ENCODE results near the gene LRIT3. TPM values are rescaled to one million over a fixed set of nuclear protein-coding genes. Genes with fewer than 3 reads are reported as not detected.
"Not testable (repeated sequence)": the region's sequence is repeated elsewhere in the genome, so short reads cannot be mapped to it uniquely, and the experiment has no call there.

The LRIT3 gene
- total RNA-seq, 1 donor from 2014 or later: not detected

DNA sequence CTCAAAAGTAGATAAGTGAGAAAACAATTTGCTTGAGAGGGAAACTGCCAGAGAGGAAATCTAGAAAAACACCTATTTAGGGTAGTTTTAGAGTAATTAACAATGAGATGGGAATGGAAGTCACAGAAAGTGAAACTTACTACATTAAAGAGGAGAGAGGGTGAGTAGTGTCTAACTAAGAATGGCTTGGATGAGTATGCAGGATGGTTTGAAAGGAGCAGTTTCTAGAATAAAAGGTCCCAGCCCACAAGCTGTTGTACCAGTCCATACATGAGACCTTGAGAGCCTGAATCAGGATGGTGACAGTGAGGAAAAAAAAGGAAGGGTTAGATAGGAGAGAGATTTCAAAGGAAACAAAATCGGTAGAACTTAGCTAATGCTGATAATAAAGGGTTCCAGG, 31.0 kb upstream of the LRIT3 start:
- no peaks in the 10 kb centered on the region for H3K27me3 Mint-ChIP-seq (ENCODE audit: insufficient read depth)
- peak overlapping the region; percentile 96 for H3K27ac Mint-ChIP-seq
- no peaks in the 10 kb centered on the region for H3K9me3 Mint-ChIP-seq
- peak overlapping the region; percentile 98 for H3K4me3 Mint-ChIP-seq
- intact Hi-C loops (cut with micrococcal nuclease): loop anchor here (1.0 to 10.0 kb wide), 8 partner anchors 65 to 1825 kb away; partner anchors contain the start of gene OSTC
- H3K36me3 Mint-ChIP-seq (ENCODE audit: low read depth): peaks cover 49% of the 10 kb centered on the region
- DNase-seq (ENCODE audit: low spot score): no peak
- peaks cover 58% of the 10 kb centered on the region for H3K4me1 Mint-ChIP-seq (ENCODE audit: low read depth)

DNA sequence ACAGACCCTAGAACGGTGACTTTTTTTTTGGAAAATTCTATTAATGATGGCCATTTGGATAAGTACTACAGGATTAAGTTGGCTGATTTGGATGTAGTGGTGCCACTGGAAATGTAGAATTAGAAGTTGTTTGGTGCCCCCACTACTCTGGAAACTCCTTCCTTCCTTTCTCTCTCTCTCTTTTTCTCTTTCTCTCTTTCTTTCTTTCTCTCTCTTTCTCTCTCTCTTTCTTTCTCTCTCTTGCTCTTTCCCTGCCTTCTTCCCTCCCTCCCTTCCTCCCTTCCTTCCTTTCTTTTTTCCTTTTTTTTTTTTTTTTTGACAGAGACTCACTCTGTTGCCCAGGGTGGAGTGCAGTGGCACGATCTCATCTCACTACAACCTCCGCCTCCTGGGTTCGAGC, 29.6 kb upstream of the LRIT3 start:
- no peak overlapping the region for H3K27ac Mint-ChIP-seq
- H3K27me3 Mint-ChIP-seq (ENCODE audit: insufficient read depth): no peaks in the 10 kb centered on the region
- no peak overlapping the region for H3K4me3 Mint-ChIP-seq
- peaks cover 63% of the 10 kb centered on the region for H3K4me1 Mint-ChIP-seq (ENCODE audit: low read depth)
- intact Hi-C loops (cut with micrococcal nuclease): loop anchor here (5.0 to 10.0 kb wide), 5 partner anchors 66 to 1826 kb away; no protein-coding TSS in a partner anchor
- H3K36me3 Mint-ChIP-seq (ENCODE audit: low read depth): peaks cover 55% of the 10 kb centered on the region
- DNase-seq (ENCODE audit: low spot score): no peak
- H3K9me3 Mint-ChIP-seq: no peaks in the 10 kb centered on the region

DNA sequence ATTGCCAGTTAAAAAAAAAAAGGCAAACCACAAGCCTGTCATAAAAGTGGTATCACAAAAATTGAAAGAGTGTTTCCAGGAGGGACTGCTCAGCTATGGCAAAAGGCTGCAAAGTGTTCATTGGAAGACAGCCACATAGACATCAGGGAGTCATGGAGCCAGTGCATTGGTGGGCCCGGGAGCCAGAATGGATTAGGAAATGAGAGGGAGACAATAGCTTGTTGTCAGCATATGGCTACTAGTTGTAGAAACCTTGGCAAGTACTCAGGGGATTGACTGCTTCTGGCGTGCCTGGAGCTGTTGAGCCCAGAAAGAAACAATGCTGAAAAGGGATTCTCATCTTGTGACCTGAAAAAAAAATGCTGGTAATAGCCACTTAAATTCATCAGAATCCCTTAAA, 27.3 kb upstream of the LRIT3 start:
- peaks cover 64% of the 10 kb centered on the region for H3K36me3 Mint-ChIP-seq (ENCODE audit: low read depth)
- peak overlapping the region; percentile 66 for H3K27ac Mint-ChIP-seq
- H3K27me3 Mint-ChIP-seq (ENCODE audit: insufficient read depth): no peaks in the 10 kb centered on the region
- no peaks in the 10 kb centered on the region for H3K9me3 Mint-ChIP-seq
- DNase-seq (ENCODE audit: low spot score): no peak
- H3K4me1 Mint-ChIP-seq (ENCODE audit: low read depth): peaks cover 59% of the 10 kb centered on the region
- intact Hi-C loops (cut with micrococcal nuclease): loop anchor here (2.0 kb wide), 1 partner anchor 376 kb away; no protein-coding TSS in a partner anchor
- H3K4me3 Mint-ChIP-seq: no peak overlapping the region

DNA sequence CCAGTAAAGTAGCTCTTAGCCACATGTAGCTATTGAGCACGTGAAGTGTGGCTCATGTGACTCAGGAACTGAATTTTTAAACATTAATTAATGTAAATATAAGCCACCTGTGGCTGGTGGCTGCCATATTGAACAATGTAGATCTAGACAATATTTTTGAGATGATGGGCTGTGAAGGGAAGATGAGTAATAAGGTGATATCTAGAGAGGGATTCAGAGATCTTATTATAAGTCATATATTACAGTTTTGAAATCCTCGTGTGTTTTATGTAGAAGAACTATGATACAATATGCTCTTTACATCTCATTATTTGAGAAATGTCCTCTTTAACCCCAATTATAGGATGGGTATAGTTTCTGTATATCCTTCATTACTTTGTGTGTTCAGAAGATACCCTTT, 26.7 kb upstream of the LRIT3 start:
- Mint-ChIP-seq H3K36me3 (ENCODE audit: low read depth) (peaks cover 60% of the 10 kb centered on the region), H3K9me3 (no peaks in the 10 kb centered on the region), H3K27me3 (ENCODE audit: insufficient read depth) (no peaks in the 10 kb centered on the region), H3K4me1 (ENCODE audit: low read depth) (peaks cover 54% of the 10 kb centered on the region), H3K4me3 (no peak overlapping the region), H3K27ac (no peak overlapping the region)
- DNase-seq (ENCODE audit: low spot score): no peak
- intact Hi-C loops (cut with micrococcal nuclease): loop anchor here (2.0 kb wide), 1 partner anchor 376 kb away; no protein-coding TSS in a partner anchor

DNA sequence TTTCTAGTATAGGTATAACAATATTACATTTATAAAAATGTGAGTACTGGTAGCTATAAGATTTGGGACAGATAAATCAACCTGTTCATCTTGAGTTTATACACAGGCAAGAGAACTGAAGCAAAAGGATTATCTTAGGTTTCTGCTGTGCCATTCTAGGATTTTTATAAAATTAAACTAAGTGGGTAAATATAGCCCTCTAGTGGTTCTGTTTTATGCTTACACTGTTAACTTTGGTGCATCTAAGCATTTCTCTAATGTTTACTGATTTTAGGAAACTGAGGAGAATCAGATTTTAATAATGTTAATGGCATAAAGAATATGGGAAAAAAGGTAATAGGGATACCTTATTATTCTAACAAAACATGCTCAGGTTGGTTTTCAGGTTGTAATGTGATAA, 21.2 kb upstream of the LRIT3 start:
- Mint-ChIP-seq H3K4me3 (no peak overlapping the region), H3K9me3 (no peaks in the 10 kb centered on the region), H3K4me1 (ENCODE audit: low read depth) (peaks cover 10% of the 10 kb centered on the region), H3K27me3 (ENCODE audit: insufficient read depth) (no peaks in the 10 kb centered on the region), H3K27ac (no peak overlapping the region), H3K36me3 (ENCODE audit: low read depth) (peaks cover 21% of the 10 kb centered on the region)
- no peak for DNase-seq (ENCODE audit: low spot score)
- intact Hi-C loops (cut with micrococcal nuclease): loop anchor here (1.0 kb wide), 4 partner anchors 145 to 404 kb away; no protein-coding TSS in a partner anchor

DNA sequence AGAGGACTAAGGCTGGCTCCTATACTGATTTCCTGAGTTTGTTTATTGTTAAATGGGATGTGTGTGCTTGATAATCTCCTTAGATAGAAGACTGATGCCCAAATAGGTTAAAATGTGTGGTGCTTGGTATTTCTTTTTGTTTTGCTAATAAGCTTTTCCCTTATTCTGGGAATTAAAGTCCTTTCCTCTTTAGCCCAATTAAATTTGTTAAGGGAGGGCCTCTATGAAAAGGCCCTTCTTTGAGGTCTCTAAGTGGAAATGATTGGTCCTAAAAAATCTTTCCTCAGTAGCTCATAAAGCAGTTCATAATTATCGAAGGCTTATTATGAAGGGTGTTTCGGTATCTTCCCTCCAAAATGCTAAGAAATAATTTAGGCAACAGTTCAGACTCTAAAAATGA, 20.2 kb upstream of the LRIT3 start, which contains the start of gene RRH:
TSS of gene RRH (plus strand) at position 301 of the 400 bp plus-strand sequence. CDS start at position 357, 56 bp downstream.
- H3K27me3 Mint-ChIP-seq (ENCODE audit: insufficient read depth): no peaks in the 10 kb centered on the region
- H3K4me3 Mint-ChIP-seq: no peak within 1 kb of the TSS
- peaks cover 17% of the 10 kb centered on the region for H3K36me3 Mint-ChIP-seq (ENCODE audit: low read depth)
- H3K4me1 Mint-ChIP-seq (ENCODE audit: low read depth): peaks cover 8% of the 10 kb centered on the region
- DNase-seq (ENCODE audit: low spot score): no peak
- H3K27ac Mint-ChIP-seq: no peak within 1 kb of the TSS
- intact Hi-C loops (cut with micrococcal nuclease): no loop called here
- H3K9me3 Mint-ChIP-seq: no peaks in the 10 kb centered on the region

DNA sequence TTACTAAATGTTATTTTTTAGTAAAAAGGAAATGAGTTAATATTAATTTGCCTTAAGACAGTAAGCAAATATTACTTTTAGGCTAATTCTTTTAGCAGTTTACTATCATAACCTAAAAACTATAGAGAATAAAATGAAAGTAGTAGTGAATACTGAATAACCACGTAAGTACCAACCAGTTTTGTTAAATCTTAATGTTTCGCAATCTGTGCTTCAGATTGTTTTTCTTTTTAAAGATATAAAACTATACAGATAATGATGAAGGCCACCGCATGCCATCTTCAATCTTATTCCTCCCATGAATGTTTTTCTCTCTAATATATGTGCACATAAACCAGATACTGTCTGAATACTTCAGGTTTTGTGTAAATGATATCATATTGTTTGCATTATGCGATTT, 14.2 kb upstream of the LRIT3 start:
- intact Hi-C loops (cut with micrococcal nuclease): no loop called here

DNA sequence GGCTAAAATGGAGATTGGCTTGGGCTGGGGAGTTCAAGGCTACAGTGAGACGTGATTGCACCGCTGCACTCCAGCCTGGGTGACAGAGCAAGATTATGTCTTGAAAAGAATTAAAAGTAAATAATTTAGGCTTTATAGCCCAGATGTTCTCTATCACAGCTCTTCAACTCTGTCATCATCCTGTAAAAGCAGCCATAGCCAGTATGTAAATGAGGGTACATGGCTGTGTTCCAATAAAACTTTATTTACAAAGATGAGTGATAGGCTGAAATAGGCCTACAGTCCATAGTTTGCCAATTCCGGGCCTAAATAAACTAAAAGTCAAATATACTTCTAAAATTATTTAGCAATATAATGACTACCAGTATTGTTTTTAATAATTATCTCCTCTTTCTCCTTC, 10.9 kb upstream of the LRIT3 start:
- H3K27ac Mint-ChIP-seq: no peak overlapping the region
- no peak overlapping the region for H3K4me3 Mint-ChIP-seq
- no peaks in the 10 kb centered on the region for H3K36me3 Mint-ChIP-seq (ENCODE audit: low read depth)
- no peaks in the 10 kb centered on the region for H3K27me3 Mint-ChIP-seq (ENCODE audit: insufficient read depth)
- no peak for DNase-seq (ENCODE audit: low spot score)
- H3K9me3 Mint-ChIP-seq: no peaks in the 10 kb centered on the region
- intact Hi-C loops (cut with micrococcal nuclease): no loop called here
- H3K4me1 Mint-ChIP-seq (ENCODE audit: low read depth): no peaks in the 10 kb centered on the region

More for the DNA sequence above, 14.2 kb upstream of the LRIT3 start:
- no peaks in the 10 kb centered on the region for H3K27me3 Mint-ChIP-seq (ENCODE audit: insufficient read depth)
- no peak overlapping the region for H3K27ac Mint-ChIP-seq
- no peaks in the 10 kb centered on the region for H3K9me3 Mint-ChIP-seq
- no peak for DNase-seq (ENCODE audit: low spot score)
- H3K4me1 Mint-ChIP-seq (ENCODE audit: low read depth): no peaks in the 10 kb centered on the region
- H3K36me3 Mint-ChIP-seq (ENCODE audit: low read depth): no peaks in the 10 kb centered on the region
- H3K4me3 Mint-ChIP-seq: no peak overlapping the region

DNA sequence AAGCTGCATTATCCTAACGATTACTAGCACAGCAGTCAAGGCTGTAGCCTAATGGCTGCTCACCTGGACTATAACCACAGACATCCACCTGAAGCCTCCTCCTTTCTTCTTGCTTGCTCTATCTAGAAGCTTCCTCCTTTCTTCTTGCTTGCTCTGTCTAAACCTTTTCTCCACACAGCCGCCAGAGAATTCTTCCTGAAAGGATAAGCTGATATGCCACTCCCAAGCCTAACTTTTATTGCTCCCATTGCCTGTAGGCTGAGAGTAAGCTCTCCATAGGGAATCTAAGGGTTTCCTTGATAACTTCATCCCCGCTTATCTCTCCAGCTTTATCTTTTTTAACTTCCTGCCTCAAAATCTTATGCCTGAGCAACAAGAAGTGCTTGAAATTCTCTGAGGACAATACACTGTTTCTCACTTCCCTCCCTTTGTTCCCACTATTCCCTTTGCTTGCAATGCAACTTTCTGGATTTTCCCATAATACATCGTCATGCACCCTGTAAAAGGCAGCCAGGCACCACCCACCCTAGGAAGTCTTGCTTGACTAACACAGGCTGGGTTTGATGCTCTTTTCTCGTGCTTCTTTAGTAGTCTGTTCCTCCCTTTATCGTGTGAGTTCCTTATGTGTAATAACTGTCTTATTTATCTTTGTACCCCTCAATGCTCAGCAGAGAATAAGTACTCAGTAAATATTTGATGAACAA, 1.4 kb upstream of the LRIT3 start:
- Mint-ChIP-seq H3K4me3 (no peak overlapping the region), H3K27me3 (ENCODE audit: insufficient read depth) (peaks cover 7% of the 10 kb centered on the region), H3K4me1 (ENCODE audit: low read depth) (no peaks in the 10 kb centered on the region), H3K36me3 (ENCODE audit: low read depth) (no peaks in the 10 kb centered on the region), H3K27ac (no peak overlapping the region), H3K9me3 (no peaks in the 10 kb centered on the region)
- intact Hi-C loops (cut with micrococcal nuclease): no loop called here
- DNase-seq (ENCODE audit: low spot score): no peak

DNA sequence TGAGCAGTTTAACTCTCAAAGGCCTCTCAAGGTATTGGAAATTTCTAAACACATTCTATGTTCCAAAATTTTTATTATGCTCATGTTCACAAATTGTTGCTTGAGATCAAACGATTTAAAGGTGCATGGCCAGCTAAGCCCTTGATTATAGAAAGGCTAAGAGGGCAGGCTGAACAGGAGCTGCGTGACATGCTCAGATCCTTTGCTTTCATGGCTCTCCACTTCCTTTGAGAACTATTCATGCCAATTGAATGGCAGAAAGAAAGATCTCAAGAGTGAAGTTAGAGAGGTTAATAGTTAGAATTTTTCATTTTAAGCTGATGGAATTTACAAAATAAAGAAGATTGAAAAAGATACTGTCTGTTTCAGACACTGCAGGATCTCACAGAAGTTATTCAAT, 594 bp downstream of the LRIT3 start:
- Mint-ChIP-seq H3K36me3 (ENCODE audit: low read depth) (no peaks in the 10 kb centered on the region), H3K4me1 (ENCODE audit: low read depth) (no peaks in the 10 kb centered on the region), H3K9me3 (no peaks in the 10 kb centered on the region), H3K4me3 (no peak overlapping the region), H3K27ac (no peak overlapping the region), H3K27me3 (ENCODE audit: insufficient read depth) (peaks cover 7% of the 10 kb centered on the region)
- intact Hi-C loops (cut with micrococcal nuclease): no loop called here
- DNase-seq (ENCODE audit: low spot score): no peak

DNA sequence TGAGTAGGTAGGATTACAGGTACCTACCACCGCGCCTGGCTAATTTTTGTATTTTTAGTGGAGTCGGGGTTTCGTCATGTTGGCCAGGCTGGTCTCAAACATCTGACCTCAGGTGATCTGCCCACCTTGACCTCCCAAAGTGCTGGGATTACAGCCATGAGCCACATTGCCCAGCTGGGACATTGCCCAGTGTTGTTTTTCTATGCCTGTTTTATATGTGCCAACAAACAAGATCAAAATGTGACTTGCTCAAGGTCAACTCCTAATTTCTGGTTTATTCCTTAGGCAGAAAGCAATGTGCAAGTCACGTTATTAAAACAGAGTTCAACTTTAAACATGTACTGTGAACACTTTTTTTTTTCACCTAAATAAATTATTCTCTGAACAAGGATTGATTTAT, 2.7 kb downstream of the LRIT3 start:
- Mint-ChIP-seq H3K36me3 (ENCODE audit: low read depth) (no peaks in the 10 kb centered on the region), H3K9me3 (no peaks in the 10 kb centered on the region), H3K4me1 (ENCODE audit: low read depth) (no peaks in the 10 kb centered on the region)

DNA sequence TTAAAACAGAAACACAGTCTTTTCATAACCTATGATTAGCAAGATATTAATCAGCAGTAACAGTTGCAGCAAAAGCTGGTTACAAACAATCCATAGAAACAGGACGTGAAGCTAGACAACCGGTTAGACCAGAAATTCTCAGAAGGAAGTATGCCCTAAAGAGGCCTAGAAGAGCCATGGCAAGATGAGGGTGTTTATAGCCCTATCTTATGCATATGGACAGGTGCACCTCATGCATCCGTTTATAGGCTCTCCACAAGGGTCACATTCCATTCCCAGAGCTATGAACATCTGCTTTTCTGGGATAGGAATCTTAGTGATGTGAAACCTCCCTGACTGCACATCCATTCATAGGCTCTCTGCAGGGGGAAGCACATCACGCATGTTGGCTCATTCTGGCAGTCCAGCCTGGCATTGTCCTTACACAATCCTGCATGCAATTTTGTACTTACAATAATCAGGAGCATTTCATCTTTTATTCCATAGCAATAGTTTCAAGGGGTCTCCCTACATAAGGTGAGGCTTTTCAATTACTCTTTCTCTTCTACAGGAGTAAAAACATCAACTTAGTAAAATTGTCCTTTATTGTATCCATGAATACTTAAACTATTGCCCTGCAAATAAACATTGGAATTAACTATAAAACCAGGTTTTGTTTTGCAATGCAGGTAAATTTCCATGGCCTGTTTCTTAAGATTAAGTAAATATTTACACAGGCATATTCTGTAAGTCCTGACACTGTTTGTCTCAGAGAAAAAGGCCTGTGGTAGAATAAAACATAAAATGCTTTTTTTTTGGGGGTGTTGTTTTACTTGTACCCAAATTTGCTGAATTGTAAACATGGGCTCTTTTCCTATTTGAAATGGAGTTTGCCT, 11.8 kb downstream of the LRIT3 start:
- H3K4me3 Mint-ChIP-seq; intact Hi-C loops (cut with micrococcal nuclease); H3K36me3 Mint-ChIP-seq (ENCODE audit: low read depth); H3K27ac Mint-ChIP-seq; H3K9me3 Mint-ChIP-seq; H3K27me3 Mint-ChIP-seq (ENCODE audit: insufficient read depth); H3K4me1 Mint-ChIP-seq (ENCODE audit: low read depth); DNase-seq (ENCODE audit: low spot score): not testable (repeated sequence)

More for the DNA sequence above, 2.7 kb downstream of the LRIT3 start:
- no peak for DNase-seq (ENCODE audit: low spot score)
- Mint-ChIP-seq H3K27ac (no peak overlapping the region), H3K27me3 (ENCODE audit: insufficient read depth) (peaks cover 7% of the 10 kb centered on the region), H3K4me3 (no peak overlapping the region)
- intact Hi-C loops (cut with micrococcal nuclease): no loop called here

DNA sequence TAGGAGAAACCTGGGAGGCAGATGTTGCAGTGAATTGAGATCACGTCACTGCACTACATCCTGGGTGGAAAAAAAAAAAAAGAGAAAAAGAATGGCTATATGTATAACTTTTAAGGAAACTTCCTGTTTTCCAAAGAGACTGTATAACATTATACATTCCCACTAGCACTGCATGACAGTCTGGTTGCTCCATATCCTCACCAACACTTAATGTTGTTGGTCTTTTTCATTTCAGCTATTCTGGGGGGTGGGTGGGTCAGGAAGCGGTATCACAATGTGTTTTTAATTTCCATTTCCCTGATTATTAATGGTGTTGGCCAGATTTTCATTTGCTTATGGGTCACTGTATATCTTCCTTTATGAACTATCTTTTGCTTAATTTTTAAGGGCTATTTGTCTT, 13.4 kb downstream of the LRIT3 start:
- Mint-ChIP-seq H3K9me3 (peaks cover 10% of the 10 kb centered on the region), H3K4me1 (ENCODE audit: low read depth) (no peaks in the 10 kb centered on the region), H3K27me3 (ENCODE audit: insufficient read depth) (no peaks in the 10 kb centered on the region), H3K4me3 (no peak overlapping the region), H3K36me3 (ENCODE audit: low read depth) (no peaks in the 10 kb centered on the region), H3K27ac (no peak overlapping the region)
- intact Hi-C loops (cut with micrococcal nuclease): no loop called here
- no peak for DNase-seq (ENCODE audit: low spot score)

All from activated T-helper 1 cell treated with anti-CD3 and anti-CD28 coated beads, Interleukin-12 subunit alpha, Interleukin-12 subunit beta, Interleukin-2, Interleukin-4 antibody, amounts not matched to agents 30 ng/mL and 10 ng/mL and 1 ng/mL, durations not matched to agents 14 hours and 24 hours and 36 hours (primary cell).